GM23338 (cell line): Measurements from ENCODE around the gene ARL14EP. TPM values are rescaled to one million over a fixed set of nuclear protein-coding genes. Genes with fewer than 3 reads are reported as not detected.

Experiments used
- ATAC-seq: fragments of 200-7000 bp; cut with Tn5 transposase; 3 replicates; pipeline ENCODE4 v1.9.1; 2020
- DNase-seq: peaks from one replicate; pipeline ENCODE4 v3.0.0-alpha.2; 2015; ENCODE audit warnings: low spot score
- H2AFZ ChIP-seq: fragments of 200-600 bp; sonication (generic); 2 replicates; pipeline ENCODE4 v1.8.0; 2016; ENCODE audit warnings: antibody characterized with exemption, mild to moderate bottlenecking, moderate library complexity
- H3F3A ChIP-seq: fragments of 200-600 bp; sonication (generic); replicated peaks from 2 replicates; pipeline ENCODE4 v1.8.0; 2017; ENCODE audit warnings: antibody characterized with exemption, mixed run types, low read depth
- H3K27ac ChIP-seq: fragments of 200-600 bp; sonication (generic); 2 replicates; pipeline ENCODE4 v1.6.1; 2016; ENCODE audit warnings: low read depth
- H3K27me3 ChIP-seq: fragments of 200-600 bp; sonication (generic); 2 replicates; pipeline ENCODE4 v1.8.0; 2016; ENCODE audit warnings: mild to moderate bottlenecking, mixed run types, moderate library complexity; ENCODE audit not compliant: insufficient read depth
- H3K36me3 ChIP-seq: fragments of 200-600 bp; sonication (generic); 2 replicates; pipeline ENCODE4 v1.8.0; 2016; ENCODE audit warnings: mild to moderate bottlenecking; ENCODE audit not compliant: insufficient read depth
- H3K4me1 ChIP-seq: fragments of 200-600 bp; sonication (generic); 2 replicates; pipeline ENCODE4 v1.8.0; 2016; ENCODE audit warnings: mild to moderate bottlenecking, moderate library complexity; ENCODE audit not compliant: insufficient read depth
- H3K4me2 ChIP-seq: fragments of 200-600 bp; sonication (generic); 2 replicates; pipeline ENCODE4 v1.7.1; 2017; ENCODE audit warnings: mixed run types
- H3K4me3 ChIP-seq: fragments of 200-600 bp; sonication (generic); 2 replicates; pipeline ENCODE4 v1.6.1; 2016; ENCODE audit warnings: mixed run types
- H3K79me2 ChIP-seq: fragments of 200-600 bp; sonication (generic); replicated peaks from 2 replicates; pipeline ENCODE4 v1.8.0; 2017; ENCODE audit warnings: mild to moderate bottlenecking; ENCODE audit not compliant: insufficient read depth
- H3K9me2 ChIP-seq: fragments of 200-600 bp; sonication (generic); 2 replicates; pipeline ENCODE4 v1.8.0; 2017; ENCODE audit not compliant: insufficient read depth
- H4K20me1 ChIP-seq: fragments of 200-600 bp; sonication (generic); replicated peaks from 2 replicates; pipeline ENCODE4 v1.8.0; 2017; ENCODE audit warnings: mild to moderate bottlenecking; ENCODE audit not compliant: insufficient read depth
- H3K27ac Mint-ChIP-seq: 2 replicates; pipeline ENCODE4 v1.8.0; 2020; ENCODE audit warnings: inconsistent platforms, mild to moderate bottlenecking, moderate library complexity, mixed read lengths
- H3K27me3 Mint-ChIP-seq: 3 replicates; pipeline ENCODE4 v1.8.0; 2022; ENCODE audit warnings: low read depth, mild to moderate bottlenecking, moderate library complexity, mixed read lengths, inconsistent platforms; ENCODE audit not compliant: insufficient read depth, poor library complexity
- H3K36me3 Mint-ChIP-seq: 3 replicates; pipeline ENCODE4 v1.8.0; 2021; ENCODE audit warnings: low read depth, mild to moderate bottlenecking, inconsistent platforms, moderate library complexity, mixed read lengths
- H3K4me1 Mint-ChIP-seq: 3 replicates; pipeline ENCODE4 v1.8.0; 2020; ENCODE audit warnings: mild to moderate bottlenecking, inconsistent platforms, mixed read lengths
- H3K4me3 Mint-ChIP-seq: 3 replicates; pipeline ENCODE4 v1.8.0; 2021; ENCODE audit warnings: moderate library complexity, mild to moderate bottlenecking, inconsistent platforms, mixed read lengths
- H3K9me3 Mint-ChIP-seq: 3 replicates; pipeline ENCODE4 v1.8.0; 2020; ENCODE audit warnings: moderate library complexity, mild to moderate bottlenecking, inconsistent platforms, mixed read lengths
- CTCF ChIP-seq, 2 experiments: fragments of 200-600 bp in 1 of 2; sonication (generic) in 1 of 2; conservative IDR thresholded peaks; 2 replicates each; pipeline versions ENCODE4 v1.5.1 to v1.6.1; 2016 to 2017; ENCODE audit warnings: antibody characterized with exemption in 2 of 2, low read depth in 2 of 2, mild to moderate bottlenecking in 2 of 2, moderate library complexity in 1 of 2
- EZH2phosphoT487 ChIP-seq: fragments of 200-600 bp; sonication (generic); IDR thresholded peaks from one replicate; pipeline ENCODE4 v1.8.1; 2018; ENCODE audit warnings: antibody characterized with exemption; ENCODE audit not compliant: unreplicated experiment
- JUNB ChIP-seq: IDR thresholded peaks from one replicate; pipeline ENCODE4 v1.6.1; 2016; ENCODE audit warnings: antibody characterized with exemption; ENCODE audit not compliant: unreplicated experiment
- NANOG ChIP-seq: IDR thresholded peaks from 2 replicates; pipeline ENCODE4 v1.6.1; 2016; ENCODE audit warnings: antibody characterized with exemption, borderline replicate concordance
- POLR2AphosphoS5 ChIP-seq: IDR thresholded peaks from 2 replicates; pipeline ENCODE4 v1.6.1; 2016; ENCODE audit warnings: antibody characterized with exemption, low read depth
- REST ChIP-seq: IDR thresholded peaks from one replicate; pipeline ENCODE4 v1.6.1; 2018; ENCODE audit warnings: antibody characterized with exemption; ENCODE audit not compliant: unreplicated experiment
- ZNF114 ChIP-seq: fragments of 250-450 bp; sonication (Bioruptor Pico); IDR thresholded peaks from 2 replicates; pipeline ENCODE4 v1.5.0; 2020; ENCODE audit warnings: mild to moderate bottlenecking, moderate library complexity
- ZNF331 ChIP-seq: fragments of 250-450 bp; sonication (Bioruptor Pico); IDR thresholded peaks from 2 replicates; pipeline ENCODE4 v1.5.0; 2020; ENCODE audit warnings: low read depth, mild to moderate bottlenecking, moderate library complexity
- ZNF462 ChIP-seq: fragments of 250-450 bp; sonication (Bioruptor Pico); IDR thresholded peaks from 2 replicates; pipeline ENCODE4 v1.5.0; 2020; ENCODE audit warnings: mild to moderate bottlenecking, moderate library complexity
- polyA plus RNA-seq: library from polyadenylated mRNA; unstranded; fragments of >200 nt; fragmentation: Nextera tagmentation; extraction: Ambion mirVana; gene quantifications from 2 replicates; pipeline ENCODE4 v1.2.1, GENCODE V29; 2016
- total RNA-seq: library from RNA; depleted of rRNA; stranded (reverse); fragments of >200 nt; shearing (Covaris generic); gene quantifications from 2 replicates; pipeline ENCODE4 v1.2.3, GENCODE V29; 2014

The ARL14EP gene
- total and polyA plus RNA-seq, 2 experiments from 2014 or later = 33.4 to 62.0 TPM

GRCh38 chr11:30279796-30280195, 43.1 kb upstream of the ARL14EP start:
- no peaks in the 10 kb centered on the region for H3K27me3 ChIP-seq
- H3K4me3 Mint-ChIP-seq = no peak overlapping the region
- H3K4me2 ChIP-seq = no peak overlapping the region
- 0 out of 2 replicates have a peak, but pooled peaks cover 2% of the 10 kb centered on the region for H3K9me2 ChIP-seq
- no peaks in the 10 kb centered on the region for H3K79me2 ChIP-seq
- no peaks in the 10 kb centered on the region for H3K4me1 Mint-ChIP-seq
- no peaks in the 10 kb centered on the region for H3K4me1 ChIP-seq
- TF ChIP-seq JUNB = no peak
- no peak for TF ChIP-seq EZH2phosphoT487
- no peak for TF ChIP-seq ZNF331 (CRISPR knock-in tag)
- no peaks in the 10 kb centered on the region for H3K36me3 Mint-ChIP-seq
- no peaks in the 10 kb centered on the region for H3K36me3 ChIP-seq
- no peak overlapping the region for H3K4me3 ChIP-seq
- no peak overlapping the region for H3K27ac Mint-ChIP-seq
- H3K9me3 Mint-ChIP-seq = no peaks in the 10 kb centered on the region
- DNase-seq (no peak), ATAC-seq (no peak)
- H3F3A ChIP-seq = no peaks in the 10 kb centered on the region
- no peaks in the 10 kb centered on the region for H4K20me1 ChIP-seq
- no peak overlapping the region for H3K27ac ChIP-seq
- H2AFZ ChIP-seq = no peak overlapping the region
- peaks cover 1% of the 10 kb centered on the region for H3K27me3 Mint-ChIP-seq

GRCh38 chr11:30281476-30282288, 41.2 kb upstream of the ARL14EP start:
- H3K36me3 Mint-ChIP-seq = no peaks in the 10 kb centered on the region
- ATAC-seq = no peak; the same call in 2 of the 3 replicates
- Histone ChIP-seq H3F3A (no peaks in the 10 kb centered on the region), H3K36me3 (no peaks in the 10 kb centered on the region), H3K4me2 (no peak overlapping the region), H3K27me3 (no peaks in the 10 kb centered on the region), H3K9me2 (0 out of 2 replicates have a peak, but pooled peaks cover 2% of the 10 kb centered on the region), H3K79me2 (no peaks in the 10 kb centered on the region), H4K20me1 (no peaks in the 10 kb centered on the region), H3K4me1 (no peaks in the 10 kb centered on the region), H3K27ac (no peak overlapping the region), H3K4me3 (no peak overlapping the region), H2AFZ (peak overlapping the region; percentile 77)
- H3K27me3 Mint-ChIP-seq = peaks cover 1% of the 10 kb centered on the region
- no peaks in the 10 kb centered on the region for H3K4me1 Mint-ChIP-seq
- H3K9me3 Mint-ChIP-seq = no peaks in the 10 kb centered on the region
- H3K4me3 Mint-ChIP-seq = no peak overlapping the region
- DNase-seq = no peak
- no peak overlapping the region for H3K27ac Mint-ChIP-seq
- TF ChIP-seq ZNF462 (CRISPR knock-in tag) (no peak), CTCF (conservative IDR thresholded peaks at IDR 0.05; ENCODE audit: low read depth in 2 of 2) (no peak), ZNF331 (CRISPR knock-in tag) (no peak), REST (no peak), JUNB (no peak), NANOG (no peak), POLR2AphosphoS5 (no peak), EZH2phosphoT487 (no peak), ZNF114 (no peak)
